K562 (cell line): ENCODE results near the gene SLC10A1.

Experiments used
- MEF2A ChIP-seq: IDR thresholded peaks from 2 replicates; pipeline ENCODE4 v1.6.1; 2011; ENCODE audit warnings: low read depth, mild to moderate bottlenecking, low read length, moderate library complexity; ENCODE audit not compliant: control insufficient read depth
- POLR2A ChIP-seq: fragments of 450-650 bp; conservative IDR thresholded peaks from 2 replicates; pipeline ENCODE4 v1.6.1; 2016
- SMAD4 ChIP-seq: fragments of 250-450 bp; sonication (Bioruptor Pico); conservative IDR thresholded peaks from 2 replicates; pipeline ENCODE4 v1.8.0; 2021; ENCODE audit warnings: inconsistent platforms, mild to moderate bottlenecking, moderate library complexity
- SMC3 ChIP-seq: conservative IDR thresholded peaks from 2 replicates; pipeline ENCODE4 v1.6.1; 2011; ENCODE audit warnings: low read depth, low read length, improper control_type of control experiment; ENCODE audit not compliant: insufficient read depth

GRCh38 chr14:69741055-69741454, 56.0 kb downstream of the SLC10A1 start:
- TF ChIP-seq MEF2A = no peak
- no peak for TF ChIP-seq SMC3
- TF ChIP-seq POLR2A = no peak
- TF ChIP-seq SMAD4 (CRISPR knock-in tag) = no peak
